HCT116 (cell line): Measurements from ENCODE around the gene SPRN. TPM values are rescaled to one million over a fixed set of nuclear protein-coding genes. Genes with fewer than 3 reads are reported as not detected.

Experiments used
- ATAC-seq: fragments of 200-7000 bp; cut with Tn5 transposase; 2 replicates; pipeline ENCODE4 v1.9.1; 2020; ENCODE audit warnings: mild to moderate bottlenecking, moderate library complexity
- BruUV-seq: library from RNA; stranded (reverse); fragments of 400-500 nt; replicated peaks from 2 replicates; lab custom pipeline; 2021; lab: Mats Ljungman, UMichigan
- CTCF ChIA-PET: fragments of 300-600 bp; sonication (Branson Sonifier 250); formaldehyde crosslinking; loops from one replicate; lab custom pipeline; 2021; ENCODE audit warnings: antibody characterized with exemption; lab: Charles Lee
- POLR2A ChIA-PET: fragments of 300-600, 350-600 bp; sonication (Branson Sonifier 250); formaldehyde crosslinking; loops from one replicate; lab custom pipeline; 2021; ENCODE audit warnings: antibody characterized with exemption; lab: Charles Lee
- RAD21 ChIA-PET, 2 experiments: fragments of 300-600 bp; sonication (Branson Sonifier 250); formaldehyde crosslinking; loops; one replicate each; lab custom pipeline; 2023; ENCODE audit warnings: low total read pairs in 2 of 2; ENCODE audit not compliant: uncharacterized antibody in 2 of 2, unreplicated experiment in 2 of 2, low non-redundant PET in 1 of 2; lab: Charles Lee
- DNase-seq: peaks from one replicate; pipeline ENCODE4 v3.0.0-alpha.2; 2010; ENCODE audit warnings: low read depth, low spot score
- H2AFZ ChIP-seq: fragments of 200-600 bp; shearing (Covaris generic), sonication (generic); 2 replicates; pipeline ENCODE4 v1.6.1; 2017; ENCODE audit warnings: low read depth, mixed run types, mixed read lengths, antibody characterized with exemption, low read length; ENCODE audit not compliant: poor library complexity, severe bottlenecking
- H3K27ac ChIP-seq: 2 replicates; pipeline ENCODE4 v1.5.1; 2012; ENCODE audit warnings: low read depth, low read length
- H3K27me3 ChIP-seq: fragments of 200-600 bp; sonication (generic); 2 replicates; pipeline ENCODE4 v1.6.1; 2016; ENCODE audit warnings: mixed run types, low read length, mixed read lengths; ENCODE audit not compliant: insufficient read depth
- H3K36me3 ChIP-seq, 2 experiments: fragments of 200-500 bp in 1 of 2; fragments of 200-600 bp in 1 of 2; sonication (Bioruptor generic) in 1 of 2; sonication (generic) in 1 of 2; 2 replicates each; pipeline versions ENCODE4 v1.5.1 to v1.6.1; 2014 to 2016; ENCODE audit warnings: low read length in 2 of 2, inconsistent platforms in 1 of 2, mixed read lengths in 1 of 2, mixed run types in 1 of 2; ENCODE audit not compliant: insufficient read depth in 2 of 2, control insufficient read depth in 1 of 2
- H3K4me1 ChIP-seq, 2 experiments: fragments of 200-600 bp in 1 of 2; sonication (generic) in 1 of 2; 2 replicates each; pipeline versions ENCODE4 v1.5.1 to v1.6.1; 2012 to 2017; ENCODE audit warnings: low read length in 2 of 2, inconsistent platforms in 1 of 2, mild to moderate bottlenecking in 1 of 2, mixed read lengths in 1 of 2, mixed run types in 1 of 2, moderate library complexity in 1 of 2; ENCODE audit not compliant: insufficient read depth in 2 of 2, control insufficient read depth in 1 of 2
- H3K4me2 ChIP-seq: fragments of 200-600 bp; sonication (generic); 2 replicates; pipeline ENCODE4 v1.6.1; 2017; ENCODE audit warnings: mixed run types, low read length, mixed read lengths
- H3K4me3 ChIP-seq, 2 experiments: fragments of 200-600 bp in 1 of 2; sonication (generic) in 1 of 2; replicated peaks in 1 of 2; 2 replicates each; pipeline ENCODE4 v1.5.1; 2011 to 2016; ENCODE audit warnings: low read length in 2 of 2, control low read depth in 1 of 2, low read depth in 1 of 2, mild to moderate bottlenecking in 1 of 2, mixed read lengths in 1 of 2, mixed run types in 1 of 2
- H3K79me2 ChIP-seq: fragments of 200-600 bp; sonication (generic); 2 replicates; pipeline ENCODE4 v1.6.1; 2017; ENCODE audit warnings: mild to moderate bottlenecking, mixed run types, low read length, moderate library complexity, mixed read lengths; ENCODE audit not compliant: insufficient read depth
- H3K9ac ChIP-seq: fragments of 200-600 bp; sonication (generic); 2 replicates; pipeline ENCODE4 v1.6.1; 2016; ENCODE audit warnings: low read length, mixed read lengths
- H3K9me2 ChIP-seq: fragments of 200-600 bp; sonication (generic), shearing (Covaris generic); 2 replicates; pipeline ENCODE4 v1.6.1; 2017; ENCODE audit warnings: mixed run types, mild to moderate bottlenecking, moderate library complexity; ENCODE audit not compliant: insufficient read depth
- H3K9me3 ChIP-seq, 2 experiments: fragments of 200-500 bp in 1 of 2; fragments of 200-600 bp in 1 of 2; sonication (Bioruptor generic) in 1 of 2; sonication (generic) in 1 of 2; 2 replicates each; pipeline ENCODE4 v1.6.1; 2014 to 2017; ENCODE audit warnings: low read length in 2 of 2, mixed read lengths in 2 of 2, inconsistent platforms in 1 of 2, low read depth in 1 of 2, mild to moderate bottlenecking in 1 of 2, mixed run types in 1 of 2, moderate library complexity in 1 of 2; ENCODE audit not compliant: control insufficient read depth in 1 of 2, insufficient read depth in 1 of 2
- H4K20me1 ChIP-seq: fragments of 200-600 bp; sonication (generic), shearing (Covaris generic); 2 replicates; pipeline ENCODE4 v1.6.1; 2017; ENCODE audit warnings: mixed run types, mild to moderate bottlenecking, moderate library complexity; ENCODE audit not compliant: insufficient read depth
- EGR1 ChIP-seq: IDR thresholded peaks from 2 replicates; pipeline ENCODE4 v1.6.1; 2012; ENCODE audit warnings: low read depth
- ELF1 ChIP-seq: IDR thresholded peaks from 2 replicates; pipeline ENCODE4 v1.6.1; 2012; ENCODE audit warnings: low read depth, borderline replicate concordance
- EZH2phosphoT487 ChIP-seq: fragments of 200-600 bp; IDR thresholded peaks from 2 replicates; pipeline ENCODE4 v1.6.1; 2018; ENCODE audit warnings: antibody characterized with exemption, borderline replicate concordance
- FOSL1 ChIP-seq: IDR thresholded peaks from 2 replicates; pipeline ENCODE4 v1.6.1; 2012; ENCODE audit warnings: low read depth
- MAX ChIP-seq: IDR thresholded peaks from 2 replicates; pipeline ENCODE4 v1.6.1; 2012
- RAD21 ChIP-seq: IDR thresholded peaks from 2 replicates; pipeline ENCODE4 v1.6.1; 2012; ENCODE audit warnings: low read depth, mild to moderate bottlenecking
- TCF7L2 ChIP-seq: IDR thresholded peaks from 2 replicates; pipeline ENCODE4 v1.7.0; 2011; ENCODE audit warnings: borderline replicate concordance, inconsistent platforms; ENCODE audit not compliant: insufficient read depth, insufficient read length; ENCODE audit errors: extremely low read depth
- YY1 ChIP-seq: IDR thresholded peaks from 2 replicates; pipeline ENCODE4 v1.6.1; 2011; ENCODE audit warnings: low read length, low read depth, moderate library complexity, mild to moderate bottlenecking; ENCODE audit not compliant: insufficient replicate concordance; ENCODE audit errors: extremely low read depth
- ZBTB33 ChIP-seq: IDR thresholded peaks from 2 replicates; pipeline ENCODE4 v1.6.1; 2011; ENCODE audit warnings: mild to moderate bottlenecking, low read length, moderate library complexity; ENCODE audit not compliant: insufficient replicate concordance; ENCODE audit errors: extremely low read depth
- ZFX ChIP-seq: fragments of 450-650 bp; IDR thresholded peaks from 2 replicates; pipeline ENCODE4 v1.6.1; 2017
- intact Hi-C: fragments of 100-400 bp; cut with micrococcal nuclease; formaldehyde crosslinking; loops from 2 replicates; pipeline ENCODE4 v1.10.0; 2022
- total RNA-seq: library from RNA; stranded (reverse); gene quantifications from one replicate; pipeline ENCODE4 v1.2.1, GENCODE V29; 2021; ENCODE audit not compliant: unreplicated experiment
- TF ChIP-seq, protein P1 (sequence below), 3 experiments: fragments of 200-600 bp in 1 of 3; sonication (generic) in 1 of 3; IDR thresholded peaks in 2 of 3; conservative IDR thresholded peaks in 1 of 3; 2 replicates each; pipeline ENCODE4 v1.5.1; 2012 to 2017; ENCODE audit warnings: low read depth in 2 of 3, low read length in 2 of 3, antibody characterized with exemption in 1 of 3, borderline replicate concordance in 1 of 3, control low read depth in 1 of 3, mild to moderate bottlenecking in 1 of 3, mixed read lengths in 1 of 3, mixed run types in 1 of 3, moderate library complexity in 1 of 3; ENCODE audit not compliant: insufficient read depth in 1 of 3
- TF ChIP-seq, protein P2 (sequence below): IDR thresholded peaks from 2 replicates; pipeline ENCODE4 v1.6.1; 2012; ENCODE audit warnings: low read depth
- TF ChIP-seq, protein P3 (sequence below): IDR thresholded peaks from 2 replicates; pipeline ENCODE4 v1.6.1; 2012

Gene SPRN
- total RNA-seq, 1 experiment from 2014 or later = not detected

- H3K4me2 ChIP-seq = no peak overlapping the region
- CTCF ChIA-PET = no interaction called here
- no peak overlapping the region for H3K27ac ChIP-seq
Observed at GRCh38 chr10:133403784-133404183, 20.6 kb downstream of the SPRN start.

More at GRCh38 chr10:133403784-133404183, 20.6 kb downstream of the SPRN start:
- H3K79me2 ChIP-seq = peaks cover 39% of the 10 kb centered on the region
- intact Hi-C loops = no loop called here
- ATAC-seq (no peak), DNase-seq (no peak)
- no peaks in the 10 kb centered on the region for H3K9me2 ChIP-seq
- H3K9ac ChIP-seq = no peak overlapping the region
- H3K9me3 ChIP-seq = no peaks in the 10 kb centered on the region
- TF ChIP-seq EGR1 (no peak), TCF7L2 (no peak), EZH2phosphoT487 (no peak), ZBTB33 (no peak), RAD21 (no peak), FOSL1 (no peak), ELF1 (no peak), YY1 (no peak), MAX (no peak), ZFX (no peak)
- TF ChIP-seq, protein P1, sequence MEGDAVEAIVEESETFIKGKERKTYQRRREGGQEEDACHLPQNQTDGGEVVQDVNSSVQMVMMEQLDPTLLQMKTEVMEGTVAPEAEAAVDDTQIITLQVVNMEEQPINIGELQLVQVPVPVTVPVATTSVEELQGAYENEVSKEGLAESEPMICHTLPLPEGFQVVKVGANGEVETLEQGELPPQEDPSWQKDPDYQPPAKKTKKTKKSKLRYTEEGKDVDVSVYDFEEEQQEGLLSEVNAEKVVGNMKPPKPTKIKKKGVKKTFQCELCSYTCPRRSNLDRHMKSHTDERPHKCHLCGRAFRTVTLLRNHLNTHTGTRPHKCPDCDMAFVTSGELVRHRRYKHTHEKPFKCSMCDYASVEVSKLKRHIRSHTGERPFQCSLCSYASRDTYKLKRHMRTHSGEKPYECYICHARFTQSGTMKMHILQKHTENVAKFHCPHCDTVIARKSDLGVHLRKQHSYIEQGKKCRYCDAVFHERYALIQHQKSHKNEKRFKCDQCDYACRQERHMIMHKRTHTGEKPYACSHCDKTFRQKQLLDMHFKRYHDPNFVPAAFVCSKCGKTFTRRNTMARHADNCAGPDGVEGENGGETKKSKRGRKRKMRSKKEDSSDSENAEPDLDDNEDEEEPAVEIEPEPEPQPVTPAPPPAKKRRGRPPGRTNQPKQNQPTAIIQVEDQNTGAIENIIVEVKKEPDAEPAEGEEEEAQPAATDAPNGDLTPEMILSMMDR (IDR thresholded peaks at IDR 0.05 in 2 of 3, conservative IDR thresholded peaks at IDR 0.05 in 1 of 3; ENCODE audit: borderline replicate concordance in 1 of 3, insufficient read depth in 1 of 3, low read depth in 2 of 3, low read length in 2 of 3) = no peak
- TF ChIP-seq, protein P2, sequence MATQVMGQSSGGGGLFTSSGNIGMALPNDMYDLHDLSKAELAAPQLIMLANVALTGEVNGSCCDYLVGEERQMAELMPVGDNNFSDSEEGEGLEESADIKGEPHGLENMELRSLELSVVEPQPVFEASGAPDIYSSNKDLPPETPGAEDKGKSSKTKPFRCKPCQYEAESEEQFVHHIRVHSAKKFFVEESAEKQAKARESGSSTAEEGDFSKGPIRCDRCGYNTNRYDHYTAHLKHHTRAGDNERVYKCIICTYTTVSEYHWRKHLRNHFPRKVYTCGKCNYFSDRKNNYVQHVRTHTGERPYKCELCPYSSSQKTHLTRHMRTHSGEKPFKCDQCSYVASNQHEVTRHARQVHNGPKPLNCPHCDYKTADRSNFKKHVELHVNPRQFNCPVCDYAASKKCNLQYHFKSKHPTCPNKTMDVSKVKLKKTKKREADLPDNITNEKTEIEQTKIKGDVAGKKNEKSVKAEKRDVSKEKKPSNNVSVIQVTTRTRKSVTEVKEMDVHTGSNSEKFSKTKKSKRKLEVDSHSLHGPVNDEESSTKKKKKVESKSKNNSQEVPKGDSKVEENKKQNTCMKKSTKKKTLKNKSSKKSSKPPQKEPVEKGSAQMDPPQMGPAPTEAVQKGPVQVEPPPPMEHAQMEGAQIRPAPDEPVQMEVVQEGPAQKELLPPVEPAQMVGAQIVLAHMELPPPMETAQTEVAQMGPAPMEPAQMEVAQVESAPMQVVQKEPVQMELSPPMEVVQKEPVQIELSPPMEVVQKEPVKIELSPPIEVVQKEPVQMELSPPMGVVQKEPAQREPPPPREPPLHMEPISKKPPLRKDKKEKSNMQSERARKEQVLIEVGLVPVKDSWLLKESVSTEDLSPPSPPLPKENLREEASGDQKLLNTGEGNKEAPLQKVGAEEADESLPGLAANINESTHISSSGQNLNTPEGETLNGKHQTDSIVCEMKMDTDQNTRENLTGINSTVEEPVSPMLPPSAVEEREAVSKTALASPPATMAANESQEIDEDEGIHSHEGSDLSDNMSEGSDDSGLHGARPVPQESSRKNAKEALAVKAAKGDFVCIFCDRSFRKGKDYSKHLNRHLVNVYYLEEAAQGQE = no peak
- TF ChIP-seq, protein P3, sequence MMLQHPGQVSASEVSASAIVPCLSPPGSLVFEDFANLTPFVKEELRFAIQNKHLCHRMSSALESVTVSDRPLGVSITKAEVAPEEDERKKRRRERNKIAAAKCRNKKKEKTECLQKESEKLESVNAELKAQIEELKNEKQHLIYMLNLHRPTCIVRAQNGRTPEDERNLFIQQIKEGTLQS = no peak
- ChIA-PET POLR2A (no interaction called here), RAD21 (no interaction called here)
- no peaks in the 10 kb centered on the region for H3K27me3 ChIP-seq
- H4K20me1 ChIP-seq = no peaks in the 10 kb centered on the region
- no peaks in the 10 kb centered on the region; a peak in 1 of 4 replicates for H3K36me3 ChIP-seq
- H3K4me3 ChIP-seq = no peak overlapping the region
- H3K4me1 ChIP-seq = no peaks in the 10 kb centered on the region
- BruUV-seq = no TSS peak
- no peak overlapping the region for H2AFZ ChIP-seq
